Astrocyte of the cerebellum (primary cell): ENCODE results near the gene KCNJ10.

Experiments used
- DNase-seq: peaks from one replicate; pipeline ENCODE4 v3.0.0-alpha.2; 2011; ENCODE audit warnings: low read depth
- H3K4me3 ChIP-seq: 2 replicates; pipeline ENCODE4 v1.5.1; 2011; ENCODE audit warnings: mild to moderate bottlenecking, low read depth, low read length, moderate library complexity
- in situ Hi-C: cut with HindIII; loops from 2 replicates; pipeline ENCODE4 v1.10.0; 2017; ENCODE audit warnings: low sequenced_read_pairs
- TF ChIP-seq, protein P1 (sequence below): IDR thresholded peaks from 2 replicates; pipeline ENCODE4 v1.5.1; 2012; ENCODE audit warnings: low read length, low read depth, moderate library complexity, mild to moderate bottlenecking; ENCODE audit errors: missing control alignments

The KCNJ10 gene

GRCh38 chr1:159988006-159988405 is 82.0 kb downstream of the KCNJ10 start:
- in situ Hi-C loops: no loop called here
- DNase-seq: no peak
- TF ChIP-seq, protein P1, sequence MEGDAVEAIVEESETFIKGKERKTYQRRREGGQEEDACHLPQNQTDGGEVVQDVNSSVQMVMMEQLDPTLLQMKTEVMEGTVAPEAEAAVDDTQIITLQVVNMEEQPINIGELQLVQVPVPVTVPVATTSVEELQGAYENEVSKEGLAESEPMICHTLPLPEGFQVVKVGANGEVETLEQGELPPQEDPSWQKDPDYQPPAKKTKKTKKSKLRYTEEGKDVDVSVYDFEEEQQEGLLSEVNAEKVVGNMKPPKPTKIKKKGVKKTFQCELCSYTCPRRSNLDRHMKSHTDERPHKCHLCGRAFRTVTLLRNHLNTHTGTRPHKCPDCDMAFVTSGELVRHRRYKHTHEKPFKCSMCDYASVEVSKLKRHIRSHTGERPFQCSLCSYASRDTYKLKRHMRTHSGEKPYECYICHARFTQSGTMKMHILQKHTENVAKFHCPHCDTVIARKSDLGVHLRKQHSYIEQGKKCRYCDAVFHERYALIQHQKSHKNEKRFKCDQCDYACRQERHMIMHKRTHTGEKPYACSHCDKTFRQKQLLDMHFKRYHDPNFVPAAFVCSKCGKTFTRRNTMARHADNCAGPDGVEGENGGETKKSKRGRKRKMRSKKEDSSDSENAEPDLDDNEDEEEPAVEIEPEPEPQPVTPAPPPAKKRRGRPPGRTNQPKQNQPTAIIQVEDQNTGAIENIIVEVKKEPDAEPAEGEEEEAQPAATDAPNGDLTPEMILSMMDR: no peak
- no peak overlapping the region for H3K4me3 ChIP-seq

DNA sequence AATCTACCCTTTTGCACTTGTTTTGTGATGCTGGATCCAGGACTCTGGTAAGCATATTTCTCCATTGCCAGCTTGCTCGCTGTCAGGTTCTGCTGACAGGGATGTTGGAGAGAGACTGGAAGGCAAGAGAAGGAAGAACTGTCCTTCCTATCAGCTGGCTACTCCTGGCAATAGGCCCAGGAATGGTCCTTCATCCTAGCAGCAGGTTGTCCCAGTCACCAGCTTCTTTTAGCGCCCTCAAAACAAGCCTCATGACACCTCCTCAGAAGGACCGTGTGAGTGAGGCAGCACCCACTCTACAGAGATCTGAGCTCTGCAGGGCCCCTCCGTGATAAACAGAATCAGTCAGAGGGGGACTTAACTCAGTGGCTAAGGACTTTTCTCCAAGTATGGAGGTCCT is 82.8 kb downstream of the KCNJ10 start:
- in situ Hi-C loops: no loop called here
- no peak for DNase-seq
- H3K4me3 ChIP-seq: no peak overlapping the region
- TF ChIP-seq, protein P1: no peak

- in situ Hi-C loops: no loop called here
- TF ChIP-seq, protein P1: no peak
- no peak overlapping the region for H3K4me3 ChIP-seq
- no peak for DNase-seq
These were observed 83.4 kb downstream of the KCNJ10 start for GRCh38 chr1:159986531-159986930.

GRCh38 chr1:159986093-159986492 is 83.9 kb downstream of the KCNJ10 start:
- TF ChIP-seq, protein P1: no peak
- in situ Hi-C loops: no loop called here
- H3K4me3 ChIP-seq: no peak overlapping the region
- no peak for DNase-seq

GRCh38 chr1:159985473-159985872 is 84.5 kb downstream of the KCNJ10 start:
- in situ Hi-C loops: no loop called here
- DNase-seq: no peak
- H3K4me3 ChIP-seq: no peak overlapping the region
- TF ChIP-seq, protein P1: no peak

DNA sequence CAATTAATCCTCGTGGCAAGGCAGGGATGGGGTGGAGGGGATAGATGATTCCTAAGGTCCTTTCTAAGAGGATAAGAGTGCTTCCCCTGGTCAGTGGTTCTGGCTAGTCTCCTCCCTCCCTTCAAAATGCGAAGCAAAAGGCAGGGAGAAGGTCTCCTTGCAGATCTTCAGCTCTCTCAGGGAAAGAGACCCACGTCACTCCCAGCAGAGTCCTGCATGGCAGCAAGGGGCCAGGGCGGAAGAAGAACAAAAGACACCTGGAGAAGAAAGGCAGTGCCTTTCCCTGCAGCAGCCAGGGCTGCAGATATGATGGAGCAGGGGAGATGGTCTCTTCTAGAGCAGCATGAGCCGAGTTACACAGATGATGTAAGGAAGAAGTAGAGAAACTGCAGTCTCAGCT is 86.3 kb downstream of the KCNJ10 start:
- no peak for DNase-seq
- TF ChIP-seq, protein P1: no peak
- in situ Hi-C loops: loop anchor here (5.0 kb wide), 1 partner anchor 36 kb away; the partner anchor contains the start of gene IGSF9
- no peak overlapping the region for H3K4me3 ChIP-seq

DNA sequence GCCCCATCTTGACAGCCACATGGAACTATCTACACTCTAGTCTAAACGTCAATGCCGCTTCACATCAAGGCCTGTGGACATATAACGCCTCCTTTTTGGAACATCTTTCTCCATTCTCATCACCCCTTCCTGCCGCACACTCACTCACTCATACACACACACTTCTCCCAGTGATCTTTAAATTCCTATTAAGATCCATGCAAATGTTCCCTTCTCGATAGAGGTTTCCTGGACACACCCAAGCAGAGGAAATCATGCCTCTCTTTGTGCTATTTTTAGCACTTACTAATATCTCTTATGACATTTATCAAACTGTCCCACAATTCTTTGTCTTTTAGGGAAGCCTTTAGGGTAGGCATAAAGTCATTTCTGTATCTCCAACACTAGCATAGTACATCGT is 87.7 kb downstream of the KCNJ10 start:
- DNase-seq: no peak
- in situ Hi-C loops: loop anchor here (5.0 kb wide), 1 partner anchor 35 kb away; the partner anchor contains the start of gene IGSF9
- TF ChIP-seq, protein P1: no peak
- no peak overlapping the region for H3K4me3 ChIP-seq
